ENCODE measurements around the gene ST6GALNAC5. TPM values are rescaled to one million over a fixed set of nuclear protein-coding genes. Genes with fewer than 3 reads are reported as not detected.

ST6GALNAC5 gene
- total RNA-seq, 3 donors from 2014 or later: 0.48 to 53.4 (median 15.4) TPM

GRCh38 chr1:76909311-76909710 is 42.0 kb downstream of the ST6GALNAC5 start:
- H3K9me3 ChIP-seq: no peaks in the 10 kb centered on the region
- H3K27me3 ChIP-seq: no peaks in the 10 kb centered on the region
- no peak overlapping the region for H3K4me3 ChIP-seq
- no peaks in the 10 kb centered on the region for H3K36me3 ChIP-seq
- intact Hi-C loops (cut with DNase I; ENCODE audit: low total_unique reads): no loop called here
- DNase-seq (ENCODE audit: low spot score in 2 of 2): no peak
- TF ChIP-seq CTCF (IDR thresholded peaks at IDR 0.05): no peak
- TF ChIP-seq POLR2A (IDR thresholded peaks at IDR 0.05): no peak
- no peak overlapping the region for H3K27ac ChIP-seq
- H3K4me1 ChIP-seq: no peaks in the 10 kb centered on the region

GRCh38 chr1:76919085-76919484 is 51.8 kb downstream of the ST6GALNAC5 start:
- TF ChIP-seq POLR2A (IDR thresholded peaks at IDR 0.05) (no peak), CTCF (IDR thresholded peaks at IDR 0.05) (no peak), POLR2AphosphoS5 (IDR thresholded peaks at IDR 0.05) (no peak)
- Histone ChIP-seq H3K36me3 (no peaks in the 10 kb centered on the region), H3K4me1 (no peaks in the 10 kb centered on the region), H3K27me3 (no peaks in the 10 kb centered on the region), H3K4me3 (no peak overlapping the region), H3K27ac (no peak overlapping the region), H3K9me3 (no peaks in the 10 kb centered on the region)
- no peak for DNase-seq (ENCODE audit: low spot score in 2 of 2)
- intact Hi-C loops (cut with DNase I; ENCODE audit: low total_unique reads): no loop called here

GRCh38 chr1:76921590-76921989 is 54.3 kb downstream of the ST6GALNAC5 start:
- Histone ChIP-seq H3K36me3 (no peaks in the 10 kb centered on the region), H3K27ac (no peak overlapping the region), H3K4me3 (no peak overlapping the region), H3K9me3 (no peaks in the 10 kb centered on the region), H3K27me3 (no peaks in the 10 kb centered on the region), H3K4me1 (no peaks in the 10 kb centered on the region)
- TF ChIP-seq CTCF (IDR thresholded peaks at IDR 0.05) (no peak), POLR2AphosphoS5 (IDR thresholded peaks at IDR 0.05) (no peak), POLR2A (IDR thresholded peaks at IDR 0.05) (no peak)
- no peak for DNase-seq (ENCODE audit: low spot score in 2 of 2)
- intact Hi-C loops (cut with DNase I; ENCODE audit: low total_unique reads): no loop called here

- no peak for DNase-seq (ENCODE audit: low spot score in 2 of 2)
- no peak overlapping the region for H3K27ac ChIP-seq
- H3K27me3 ChIP-seq: no peaks in the 10 kb centered on the region
- no peak overlapping the region for H3K4me3 ChIP-seq
- TF ChIP-seq POLR2A (IDR thresholded peaks at IDR 0.05) (no peak), CTCF (IDR thresholded peaks at IDR 0.05) (no peak), POLR2AphosphoS5 (IDR thresholded peaks at IDR 0.05) (no peak)
- intact Hi-C loops (cut with DNase I; ENCODE audit: low total_unique reads): no loop called here
- H3K36me3 ChIP-seq: no peaks in the 10 kb centered on the region
- peaks cover 1 to 2% of the 10 kb centered on the region in 2 donors for H3K9me3 ChIP-seq
- H3K4me1 ChIP-seq: no peaks in the 10 kb centered on the region
These were observed 58.5 kb downstream of the ST6GALNAC5 start for GRCh38 chr1:76925825-76926224.

- DNase-seq (ENCODE audit: low spot score in 2 of 2): no peak
- peaks cover 5 to 7% of the 10 kb centered on the region in 2 donors for H3K9me3 ChIP-seq
- H3K4me1 ChIP-seq: no peaks in the 10 kb centered on the region
- intact Hi-C loops (cut with DNase I; ENCODE audit: low total_unique reads): no loop called here
- H3K36me3 ChIP-seq: no peaks in the 10 kb centered on the region
- no peaks in the 10 kb centered on the region for H3K27me3 ChIP-seq
- H3K27ac ChIP-seq: no peak overlapping the region
- TF ChIP-seq POLR2AphosphoS5 (IDR thresholded peaks at IDR 0.05) (no peak), POLR2A (IDR thresholded peaks at IDR 0.05) (no peak), CTCF (IDR thresholded peaks at IDR 0.05) (no peak)
- H3K4me3 ChIP-seq: no peak overlapping the region
These were observed 61.2 kb downstream of the ST6GALNAC5 start for GRCh38 chr1:76928522-76928921.

All from breast epithelium (tissue), 4 donors.